Astrocyte of the hippocampus (primary cell): ENCODE results near the gene NTN5.

Source experiments
- DNase-seq: peaks from one replicate; pipeline ENCODE4 v3.0.0; 2011; ENCODE audit warnings: low read depth, low spot score

NTN5 gene

GRCh38 chr19:48616041-48616436 is 56.8 kb downstream of the NTN5 start:
- no peak for DNase-seq

- DNase-seq = no peak
Measured at GRCh38 chr19:48615231-48616040, 57.4 kb downstream of the NTN5 start.

- DNase-seq = peak; percentile 28
Measured at GRCh38 chr19:48614436-48615230, 58.2 kb downstream of the NTN5 start, which contains the start of gene FAM83E. Gene FAM83E (minus strand): TSS chr19:48615076. CDS start chr19:48613372, 1,704 bp downstream.

- no peak for DNase-seq
Measured at GRCh38 chr19:48613852-48614435, 58.9 kb downstream of the NTN5 start.

GRCh38 chr19:48613024-48613851 is 59.6 kb downstream of the NTN5 start:
- DNase-seq = peak; percentile 25

GRCh38 chr19:48611872-48612271 is 60.9 kb downstream of the NTN5 start:
- no peak for DNase-seq
